Hair follicular keratinocyte (primary cell): ENCODE measurements around the gene OR5K2. TPM values are rescaled to one million over a fixed set of nuclear protein-coding genes. Genes with fewer than 3 reads are reported as not detected.

Experiments used
- total RNA-seq: library from RNA; depleted of rRNA; stranded (reverse); fragments of >200 nt; gene quantifications from 2 replicates; pipeline ENCODE4 v1.2.3, GENCODE V29; 2015

OR5K2 gene
- not detected in 2 replicates for total RNA-seq

DNA sequence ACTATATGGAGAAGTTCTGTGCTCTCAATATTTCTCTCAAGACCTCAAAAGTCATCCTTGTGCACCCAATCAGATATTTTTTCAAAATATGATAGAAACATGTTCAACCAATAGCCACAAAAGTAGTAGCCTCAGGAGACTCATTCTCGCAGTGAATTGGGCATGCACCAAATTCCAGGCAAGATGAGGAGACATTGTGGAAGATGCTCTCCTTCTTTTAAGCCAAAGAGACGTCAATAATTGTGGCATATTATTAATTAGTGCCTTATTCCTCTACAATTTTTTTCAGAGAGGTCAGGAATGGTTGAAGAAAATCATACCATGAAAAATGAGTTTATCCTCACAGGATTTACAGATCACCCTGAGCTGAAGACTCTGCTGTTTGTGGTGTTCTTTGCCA is at the start of gene OR5K2:
Gene OR5K2, plus strand, starts transcription at position 301 of the 400 bp plus-strand sequence. Its CDS starts 0 bp downstream, at position 301.

DNA sequence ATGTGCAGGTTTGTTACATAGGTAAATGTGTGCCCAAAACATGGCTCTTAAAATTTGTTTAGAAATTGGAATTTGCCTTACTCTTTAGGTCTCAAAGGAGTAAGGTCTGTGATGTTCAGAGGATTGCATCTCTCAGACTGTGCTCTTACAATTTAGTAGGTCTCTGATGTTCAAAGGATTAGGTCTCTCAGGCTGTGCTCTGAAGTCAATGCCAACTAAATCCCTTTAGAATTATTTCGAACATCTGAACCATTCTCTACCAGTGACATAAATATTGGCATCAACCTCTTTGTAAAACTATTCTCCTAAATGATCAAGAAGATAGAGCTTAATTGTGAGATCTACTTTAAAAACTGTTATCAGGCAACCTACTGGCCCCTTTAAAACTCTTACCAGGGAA is 34.6 kb upstream of the OR5K2 start, which contains the start of gene OR5K1:
Gene OR5K1, plus strand, starts transcription at position 301 of the 400 bp plus-strand sequence. CDS start 6,376 bp downstream, outside the sequence.

DNA sequence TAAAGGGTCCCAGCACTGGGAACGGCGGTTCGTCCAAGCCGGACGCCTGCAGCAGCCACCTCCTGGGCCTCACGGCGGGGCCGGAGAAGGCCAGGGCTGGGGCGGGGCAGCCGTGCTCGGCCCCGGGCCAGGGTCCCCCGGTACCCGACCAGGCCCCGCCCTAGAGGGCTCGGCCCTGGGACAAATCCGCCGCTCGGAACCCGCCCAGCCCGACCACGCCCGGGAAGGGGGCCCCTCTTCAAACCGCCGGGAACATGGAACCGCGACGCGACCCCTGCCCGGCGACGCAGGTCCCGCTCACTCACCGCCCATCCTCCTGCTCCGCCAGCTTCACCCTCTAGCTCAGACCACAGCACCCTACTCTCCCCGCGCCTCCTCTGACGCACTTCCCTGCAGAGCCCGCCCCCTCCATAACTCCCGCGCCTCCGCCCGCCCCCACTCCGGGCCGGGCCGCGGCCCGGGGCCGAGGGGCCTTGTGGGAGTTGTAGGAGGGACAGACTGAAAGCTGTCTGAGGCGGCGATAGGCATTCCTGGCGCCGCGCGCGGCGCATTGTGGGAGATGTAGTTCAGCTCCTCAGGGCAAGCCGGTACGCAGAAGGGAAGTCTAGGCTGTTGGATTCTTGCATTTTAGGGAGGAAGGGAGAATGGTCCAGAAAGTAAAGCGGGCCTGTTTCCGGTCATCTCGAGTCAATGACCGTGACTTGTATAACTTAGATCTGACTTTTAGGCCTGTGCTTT is 25.2 kb downstream of the OR5K2 start, which contains the start of gene CLDND1:
Gene CLDND1, minus strand, starts transcription at position 359 of the 738 bp plus-strand sequence. CDS start 1,478 bp downstream, outside the sequence.

DNA sequence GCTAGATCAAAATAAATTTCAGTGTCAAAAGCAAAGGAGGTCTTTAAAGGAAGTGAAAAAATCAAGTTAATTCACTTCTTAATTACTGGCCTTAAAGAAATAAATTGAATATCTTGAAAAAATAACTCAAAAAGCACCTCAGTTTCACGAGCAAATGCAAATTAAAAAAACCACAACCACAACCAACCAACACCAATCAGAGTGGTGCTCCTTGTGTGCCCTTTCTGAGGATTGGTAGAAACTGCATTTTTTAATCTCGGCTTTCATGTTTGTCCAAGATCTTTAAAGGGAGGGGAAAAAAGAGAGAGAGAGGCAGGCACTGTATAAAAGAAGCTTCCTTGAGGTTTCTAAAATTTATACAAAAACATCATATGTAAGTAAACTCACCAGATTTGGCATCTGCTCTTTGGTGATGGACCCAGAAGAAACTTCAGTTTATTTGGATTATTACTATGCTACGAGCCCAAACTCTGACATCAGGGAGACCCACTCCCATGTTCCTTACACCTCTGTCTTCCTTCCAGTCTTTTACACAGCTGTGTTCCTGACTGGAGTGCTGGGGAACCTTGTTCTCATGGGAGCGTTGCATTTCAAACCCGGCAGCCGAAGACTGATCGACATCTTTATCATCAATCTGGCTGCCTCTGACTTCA is 34.3 kb downstream of the OR5K2 start, which contains the start of gene GPR15:
Gene GPR15, plus strand, starts transcription at position 357 of the 653 bp plus-strand sequence. Its CDS starts 56 bp downstream, at position 413.

Other genes with a start within 250 kb of the OR5K2 start
- not detected in 2 replicates for gene OR5H6, start 233.4 kb upstream of the OR5K2 start, total RNA-seq
- not detected in 2 replicates for gene OR5H2, start 215.2 kb upstream of the OR5K2 start, total RNA-seq
- not detected in 2 replicates for gene OR5K4, start 143.8 kb upstream of the OR5K2 start, total RNA-seq
- not detected in 2 replicates for gene OR5K3, start 107.0 kb upstream of the OR5K2 start, total RNA-seq
- not detected in 2 replicates for gene OR5K1, start 34.5 kb upstream of the OR5K2 start, total RNA-seq
- gene CLDND1, start 25.2 kb downstream of the OR5K2 start, total RNA-seq: 82.9 and 83.1 TPM in 2 replicates
- gene GPR15, start 34.3 kb downstream of the OR5K2 start, total RNA-seq: not detected in 2 replicates
- 29.8 and 37.4 TPM in 2 replicates for gene CPOX, start 95.9 kb downstream of the OR5K2 start, total RNA-seq